Upper lobe of right lung (tissue), 1 donor: Measurements from ENCODE around the gene ZNF407. TPM values are rescaled to one million over a fixed set of nuclear protein-coding genes. Genes with fewer than 3 reads are reported as not detected.

Source experiments
- ATAC-seq: fragments of 200-7000 bp; cut with Tn5 transposase; one replicate; pipeline ENCODE4 v1.9.1; 2020; ENCODE audit warnings: mild to moderate bottlenecking, moderate library complexity
- DNase-seq: peaks from one replicate; pipeline ENCODE4 v3.0.0-alpha.2; 2020
- H3K27ac ChIP-seq: fragments of 200-600 bp; one replicate; pipeline ENCODE4 v1.8.0; 2022
- H3K27me3 ChIP-seq: fragments of 200-600 bp; one replicate; pipeline ENCODE4 v1.8.0; 2022; ENCODE audit warnings: mild to moderate bottlenecking
- H3K36me3 ChIP-seq: fragments of 200-600 bp; one replicate; pipeline ENCODE4 v1.8.0; 2022
- H3K4me1 ChIP-seq: fragments of 200-600 bp; one replicate; pipeline ENCODE4 v1.8.0; 2022
- H3K4me3 ChIP-seq: fragments of 200-600 bp; one replicate; pipeline ENCODE4 v1.8.0; 2022; ENCODE audit warnings: mild to moderate bottlenecking
- H3K9me3 ChIP-seq: fragments of 200-600 bp; one replicate; pipeline ENCODE4 v1.8.0; 2022
- CTCF ChIP-seq: fragments of 200-600 bp; IDR thresholded peaks from one replicate; pipeline ENCODE4 v1.8.0; 2022; ENCODE audit warnings: antibody characterized with exemption
- intact Hi-C: fragments of 100-400 bp; cut with DNase I; formaldehyde crosslinking; loops from one replicate; pipeline ENCODE4 v1.11.0; 2022
- total RNA-seq: library from RNA; stranded (reverse); fragmentation: NEBNext Ultra II Directional; extraction: Animal tissue kit (Norgen Biotek cat#: 25700); gene quantifications from one replicate; pipeline ENCODE4 v1.2.1, GENCODE V29; 2021
- donor health status: DM: no; HTN: yes; CAD: no; lungs with severe emphysema.

The ZNF407 gene
- total RNA-seq, 1 donor from 2014 or later = 18.4 TPM

GRCh38 chr18:74982946-74983635 lies 385.4 kb downstream of the ZNF407 start:
- Histone ChIP-seq H3K4me1 (no peaks in the 10 kb centered on the region), H3K36me3 (no peaks in the 10 kb centered on the region), H3K27ac (peak overlapping the region; percentile 76), H3K27me3 (no peaks in the 10 kb centered on the region), H3K4me3 (no peak overlapping the region), H3K9me3 (no peaks in the 10 kb centered on the region)
- ATAC-seq (peak; percentile 60), DNase-seq (no peak)
- TF ChIP-seq CTCF = no peak
- intact Hi-C loops = no loop called here

- no peak for ATAC-seq
- Histone ChIP-seq H3K4me1 (no peaks in the 10 kb centered on the region), H3K27ac (no peak overlapping the region), H3K4me3 (no peak overlapping the region), H3K9me3 (no peaks in the 10 kb centered on the region), H3K27me3 (no peaks in the 10 kb centered on the region), H3K36me3 (no peaks in the 10 kb centered on the region)
- no peak for TF ChIP-seq CTCF
- DNase-seq = no peak
- intact Hi-C loops = no loop called here
Observed at GRCh38 chr18:74989134-74989533, 391.5 kb downstream of the ZNF407 start.

- Histone ChIP-seq H3K36me3 (no peaks in the 10 kb centered on the region), H3K27ac (no peak overlapping the region), H3K4me1 (peaks cover 14% of the 10 kb centered on the region), H3K4me3 (no peak overlapping the region), H3K27me3 (no peaks in the 10 kb centered on the region), H3K9me3 (no peaks in the 10 kb centered on the region)
- intact Hi-C loops = no loop called here
- no peak for DNase-seq
- no peak for TF ChIP-seq CTCF
- peak; percentile 67 for ATAC-seq
Observed at GRCh38 chr18:74990563-74991081, 393.0 kb downstream of the ZNF407 start.

GRCh38 chr18:74994502-74995418 lies 397.1 kb downstream of the ZNF407 start:
- Histone ChIP-seq H3K27me3 (no peaks in the 10 kb centered on the region), H3K4me1 (peaks cover 14% of the 10 kb centered on the region), H3K27ac (peak overlapping the region; percentile 53), H3K36me3 (no peaks in the 10 kb centered on the region), H3K4me3 (no peak overlapping the region), H3K9me3 (no peaks in the 10 kb centered on the region)
- DNase-seq (no peak), ATAC-seq (peak; percentile 70)
- intact Hi-C loops = no loop called here
- TF ChIP-seq CTCF = no peak

- Histone ChIP-seq H3K4me1 (peaks cover 14% of the 10 kb centered on the region), H3K36me3 (no peaks in the 10 kb centered on the region), H3K9me3 (no peaks in the 10 kb centered on the region), H3K27ac (peak overlapping the region; percentile 53), H3K27me3 (no peaks in the 10 kb centered on the region), H3K4me3 (no peak overlapping the region)
- DNase-seq (no peak), ATAC-seq (no peak)
- no peak for TF ChIP-seq CTCF
- intact Hi-C loops = no loop called here
Observed at GRCh38 chr18:74995419-74995736, 397.7 kb downstream of the ZNF407 start.
